ENCODE measurements around the gene RIC1. TPM values are rescaled to one million over a fixed set of nuclear protein-coding genes. Genes with fewer than 3 reads are reported as not detected.

RIC1 gene
- total RNA-seq, 4 donors from 2014 or later: 40.5 to 76.0 (median 43.4) TPM

DNA sequence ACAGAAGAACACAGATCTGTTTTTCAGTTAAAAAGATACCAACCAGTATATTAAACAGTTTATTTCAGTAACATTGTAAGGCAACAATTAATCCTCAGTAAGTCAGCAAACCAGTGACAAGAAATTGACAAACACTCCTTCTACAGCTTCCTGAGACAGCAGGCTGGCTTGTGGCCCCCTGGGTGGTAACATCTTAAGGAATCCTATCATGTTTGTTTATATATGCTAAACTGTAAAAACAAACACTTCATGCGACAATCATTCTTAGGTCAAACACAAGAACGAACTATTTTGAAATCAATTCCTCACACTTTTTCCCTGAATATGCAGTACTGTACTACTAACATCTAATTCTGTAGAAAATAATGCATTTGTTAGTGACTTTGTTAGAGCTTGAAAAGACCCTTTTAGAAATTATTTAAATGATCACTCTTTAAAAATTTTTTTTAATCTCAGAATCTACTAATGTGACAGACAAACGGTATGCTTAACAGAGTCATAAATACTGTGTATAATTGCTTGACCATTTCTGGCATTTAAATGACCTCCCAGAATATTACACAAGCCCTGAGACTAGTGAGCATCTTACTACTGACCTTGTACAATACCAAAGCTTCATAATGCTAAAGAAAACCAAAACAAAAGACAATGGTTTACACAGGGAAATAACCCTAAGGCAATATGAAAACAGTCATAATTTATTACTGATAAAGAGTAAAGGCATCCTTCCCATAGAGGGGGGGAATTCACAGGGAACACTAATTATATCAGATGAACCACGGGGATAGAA, 155.8 kb downstream of the RIC1 start:
- Histone ChIP-seq H3K27me3 (no peaks in the 10 kb centered on the region), H3K27ac (no peak overlapping the region), H3K4me1 (no peaks in the 10 kb centered on the region), H3K36me3 (peaks cover 52% of the 10 kb centered on the region), H3K9me3 (no peaks in the 10 kb centered on the region), H3K4me3 (no peak overlapping the region)
- DNase-seq (ENCODE audit: low spot score in 2 of 2): no peak
- 74% methylated on average over 4 of the region's 4 CpGs for WGBS
- no peak for TF ChIP-seq POLR2AphosphoS5 (IDR thresholded peaks at IDR 0.05)
- TF ChIP-seq, protein P1, sequence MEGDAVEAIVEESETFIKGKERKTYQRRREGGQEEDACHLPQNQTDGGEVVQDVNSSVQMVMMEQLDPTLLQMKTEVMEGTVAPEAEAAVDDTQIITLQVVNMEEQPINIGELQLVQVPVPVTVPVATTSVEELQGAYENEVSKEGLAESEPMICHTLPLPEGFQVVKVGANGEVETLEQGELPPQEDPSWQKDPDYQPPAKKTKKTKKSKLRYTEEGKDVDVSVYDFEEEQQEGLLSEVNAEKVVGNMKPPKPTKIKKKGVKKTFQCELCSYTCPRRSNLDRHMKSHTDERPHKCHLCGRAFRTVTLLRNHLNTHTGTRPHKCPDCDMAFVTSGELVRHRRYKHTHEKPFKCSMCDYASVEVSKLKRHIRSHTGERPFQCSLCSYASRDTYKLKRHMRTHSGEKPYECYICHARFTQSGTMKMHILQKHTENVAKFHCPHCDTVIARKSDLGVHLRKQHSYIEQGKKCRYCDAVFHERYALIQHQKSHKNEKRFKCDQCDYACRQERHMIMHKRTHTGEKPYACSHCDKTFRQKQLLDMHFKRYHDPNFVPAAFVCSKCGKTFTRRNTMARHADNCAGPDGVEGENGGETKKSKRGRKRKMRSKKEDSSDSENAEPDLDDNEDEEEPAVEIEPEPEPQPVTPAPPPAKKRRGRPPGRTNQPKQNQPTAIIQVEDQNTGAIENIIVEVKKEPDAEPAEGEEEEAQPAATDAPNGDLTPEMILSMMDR (IDR thresholded peaks at IDR 0.05): no peak
- TF ChIP-seq POLR2A (IDR thresholded peaks at IDR 0.05): no peak
- no peak for TF ChIP-seq EP300 (IDR thresholded peaks at IDR 0.05)

DNA sequence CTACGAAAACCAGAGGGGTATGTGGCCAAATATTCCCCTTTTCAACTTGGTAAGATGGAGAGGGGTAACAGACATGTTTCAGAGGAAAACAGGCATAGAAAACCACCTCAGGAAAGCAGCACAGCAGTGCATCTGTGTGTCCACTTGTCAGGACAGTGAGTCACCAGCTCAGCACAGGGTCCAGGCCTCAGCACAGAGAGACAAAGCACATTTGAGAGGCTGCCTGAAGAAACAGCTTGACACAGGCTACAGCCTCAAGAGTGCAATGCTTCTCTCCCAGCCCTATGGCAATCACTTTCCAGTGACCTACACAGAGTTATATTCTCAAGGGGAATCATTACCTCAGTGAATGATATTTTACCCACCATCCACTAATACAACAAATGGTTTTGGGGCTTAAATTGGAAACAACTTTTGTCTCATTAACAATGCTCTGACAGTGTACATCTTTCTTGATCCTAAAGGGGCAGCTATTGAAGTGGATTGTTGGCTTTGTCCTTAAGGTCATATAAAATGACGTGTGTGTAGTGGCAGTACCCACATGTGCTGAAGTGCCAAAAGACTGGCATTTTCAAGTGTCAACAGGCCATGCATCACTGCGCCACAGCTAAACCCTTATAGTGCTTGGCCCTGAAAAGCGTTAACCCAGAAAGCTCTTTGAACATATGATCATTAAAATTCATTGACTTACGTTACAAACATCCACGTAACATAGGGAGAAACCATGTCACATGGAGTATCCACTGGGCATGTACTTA, 157.6 kb downstream of the RIC1 start:
- TF ChIP-seq EP300 (IDR thresholded peaks at IDR 0.05) (no peak), POLR2A (IDR thresholded peaks at IDR 0.05) (no peak), POLR2AphosphoS5 (IDR thresholded peaks at IDR 0.05) (no peak)
- TF ChIP-seq, protein P1 (IDR thresholded peaks at IDR 0.05): no peak
- DNase-seq (ENCODE audit: low spot score in 2 of 2): no peak
- H3K27ac ChIP-seq: no peak overlapping the region
- H3K4me3 ChIP-seq: no peak overlapping the region
- WGBS: 97% methylated on average over 6 of the region's 6 CpGs
- H3K36me3 ChIP-seq: peaks cover 38% of the 10 kb centered on the region
- H3K4me1 ChIP-seq: no peaks in the 10 kb centered on the region
- no peaks in the 10 kb centered on the region for H3K9me3 ChIP-seq
- no peaks in the 10 kb centered on the region for H3K27me3 ChIP-seq

DNA sequence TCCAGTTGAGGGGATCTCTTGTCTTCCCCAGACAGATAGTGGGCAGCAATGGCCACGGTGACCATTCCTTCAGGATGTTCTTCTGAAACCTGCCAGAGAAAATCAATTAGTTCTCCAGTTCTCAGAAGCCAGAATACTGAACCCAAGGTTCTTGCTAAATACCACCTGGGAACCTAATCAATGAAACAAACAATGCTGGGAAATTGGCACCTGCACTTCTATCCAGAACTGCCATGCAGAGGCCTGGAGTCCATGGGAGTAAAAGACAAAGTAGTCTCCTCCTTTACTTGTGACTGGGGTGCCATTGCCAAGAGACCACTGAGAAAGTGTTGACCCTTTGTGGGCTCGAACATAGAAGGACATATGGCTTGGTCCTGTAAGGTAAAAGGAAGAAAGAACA, 158.3 kb downstream of the RIC1 start:
- Histone ChIP-seq H3K27ac (no peak overlapping the region), H3K9me3 (no peaks in the 10 kb centered on the region), H3K4me3 (no peak overlapping the region), H3K27me3 (no peaks in the 10 kb centered on the region), H3K36me3 (peaks cover 33% of the 10 kb centered on the region), H3K4me1 (no peaks in the 10 kb centered on the region)
- no peak for DNase-seq (ENCODE audit: low spot score in 2 of 2)
- TF ChIP-seq, protein P1 (IDR thresholded peaks at IDR 0.05): no peak
- TF ChIP-seq POLR2AphosphoS5 (IDR thresholded peaks at IDR 0.05) (no peak), EP300 (IDR thresholded peaks at IDR 0.05) (no peak), POLR2A (IDR thresholded peaks at IDR 0.05) (no peak)
- WGBS: 100% methylated on average over 2 of the region's 2 CpGs

DNA sequence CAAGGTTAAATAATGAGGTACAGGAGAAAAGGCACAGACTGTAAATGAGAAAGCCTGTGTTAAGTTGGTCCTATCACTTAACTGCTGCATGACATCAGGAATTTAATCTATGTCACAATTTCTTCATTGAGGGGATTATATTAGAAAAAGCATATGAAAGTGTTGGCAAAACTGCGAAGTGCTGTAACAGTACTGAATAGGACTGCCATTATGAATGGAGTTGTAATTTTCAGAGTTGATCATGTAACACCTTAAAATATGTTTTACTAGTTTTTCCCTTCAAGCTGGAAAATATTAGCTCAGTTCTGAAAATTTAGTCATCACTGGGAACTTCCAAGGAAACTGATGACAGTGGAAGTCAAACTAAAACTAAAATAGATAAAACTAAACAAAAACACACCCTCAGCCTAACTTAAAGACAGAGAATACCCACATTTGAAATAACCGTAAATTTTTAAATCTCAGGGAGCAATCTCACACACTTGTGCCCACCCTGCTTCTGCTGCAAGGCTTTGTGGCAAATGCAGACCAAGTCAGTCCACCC, 158.9 kb downstream of the RIC1 start:
- no peak overlapping the region for H3K27ac ChIP-seq
- H3K9me3 ChIP-seq: no peaks in the 10 kb centered on the region
- DNase-seq (ENCODE audit: low spot score in 2 of 2): no peak
- WGBS: 90% methylated on average over 2 of the region's 2 CpGs
- H3K27me3 ChIP-seq: no peaks in the 10 kb centered on the region
- H3K4me3 ChIP-seq: no peak overlapping the region
- TF ChIP-seq POLR2A (IDR thresholded peaks at IDR 0.05) (no peak), POLR2AphosphoS5 (IDR thresholded peaks at IDR 0.05) (no peak), EP300 (IDR thresholded peaks at IDR 0.05) (no peak)
- TF ChIP-seq, protein P1 (IDR thresholded peaks at IDR 0.05): no peak
- H3K4me1 ChIP-seq: no peaks in the 10 kb centered on the region
- H3K36me3 ChIP-seq: peaks cover 30% of the 10 kb centered on the region

DNA sequence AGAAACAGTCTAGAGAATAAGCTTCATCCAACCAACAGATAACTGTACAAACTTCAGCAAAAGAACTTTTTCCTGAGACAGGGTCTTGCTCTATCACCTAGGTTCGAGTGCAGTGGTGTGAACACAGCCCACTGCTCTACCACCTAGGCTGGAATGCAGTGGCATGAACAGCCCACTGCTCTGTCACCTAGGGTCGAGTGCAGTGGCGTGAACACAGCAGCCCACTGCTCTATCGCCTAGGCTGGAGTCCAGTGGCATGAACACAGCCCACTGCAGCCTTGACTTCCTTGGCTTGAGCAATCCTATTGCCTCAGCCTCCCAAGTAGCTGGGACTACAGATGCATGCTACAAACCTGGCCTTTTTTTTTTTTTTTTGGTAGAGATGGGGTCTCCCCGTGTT, 160.6 kb downstream of the RIC1 start:
- no peak for TF ChIP-seq EP300 (IDR thresholded peaks at IDR 0.05)
- TF ChIP-seq, protein P1 (IDR thresholded peaks at IDR 0.05): no peak
- TF ChIP-seq POLR2A (IDR thresholded peaks at IDR 0.05): no peak
- TF ChIP-seq POLR2AphosphoS5 (IDR thresholded peaks at IDR 0.05): no peak
- H3K9me3 ChIP-seq: no peaks in the 10 kb centered on the region
- no peak overlapping the region for H3K4me3 ChIP-seq
- no peak overlapping the region for H3K27ac ChIP-seq
- H3K4me1 ChIP-seq: no peaks in the 10 kb centered on the region
- no peak for DNase-seq (ENCODE audit: low spot score in 2 of 2)
- 96% methylated on average over 3 of the region's 5 CpGs for WGBS
- H3K36me3 ChIP-seq: peaks cover 26% of the 10 kb centered on the region
- no peaks in the 10 kb centered on the region for H3K27me3 ChIP-seq
